Ishikawa (cell line): Measurements from ENCODE around the gene RAD51AP2.

Experiments used
- CREB1 ChIP-seq: IDR thresholded peaks from 2 replicates; pipeline ENCODE4 v1.6.1; 2012; ENCODE audit warnings: low read depth
- EGR1 ChIP-seq: IDR thresholded peaks from 2 replicates; pipeline ENCODE4 v1.6.1; 2012
- EP300 ChIP-seq: IDR thresholded peaks from 2 replicates; pipeline ENCODE4 v1.6.1; 2012; ENCODE audit warnings: borderline replicate concordance
- RAD21 ChIP-seq: IDR thresholded peaks from 2 replicates; pipeline ENCODE4 v1.6.1; 2012; ENCODE audit warnings: low read depth
- TAF1 ChIP-seq: IDR thresholded peaks from 2 replicates; pipeline ENCODE4 v1.6.1; 2012; ENCODE audit warnings: low read depth, mild to moderate bottlenecking
- TCF12 ChIP-seq: IDR thresholded peaks from 2 replicates; pipeline ENCODE4 v1.6.1; 2012; ENCODE audit warnings: low read depth
- TEAD4 ChIP-seq: IDR thresholded peaks from 2 replicates; pipeline ENCODE4 v1.6.1; 2012
- TF ChIP-seq, protein P1 (sequence below): IDR thresholded peaks from 2 replicates; pipeline ENCODE4 v1.6.1; 2012
- TF ChIP-seq, protein P2 (sequence below): IDR thresholded peaks from 2 replicates; pipeline ENCODE4 v1.6.1; 2012

DNA sequence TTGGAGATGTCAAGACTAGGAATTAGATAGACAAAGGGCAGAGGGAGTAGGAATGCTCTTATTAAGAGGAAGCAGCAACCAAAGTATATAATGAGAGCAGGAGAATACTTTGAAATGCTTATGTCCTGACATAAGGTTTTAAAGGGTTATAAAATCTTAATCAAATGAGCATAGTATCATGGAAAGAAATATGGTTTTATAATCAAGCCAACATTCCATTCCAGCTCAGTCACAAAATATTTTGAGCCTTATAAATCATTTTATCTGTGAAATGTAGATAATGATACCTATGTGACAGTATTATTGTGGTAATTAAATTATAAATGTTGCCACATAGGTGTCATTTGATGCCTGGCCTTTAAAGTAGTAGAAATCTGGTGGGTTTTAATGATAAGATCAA is 39.8 kb upstream of the RAD51AP2 start:
- TF ChIP-seq RAD21 (no peak), TCF12 (no peak), TEAD4 (no peak), TAF1 (no peak), CREB1 (no peak), EP300 (no peak), EGR1 (no peak)
- TF ChIP-seq, protein P1, sequence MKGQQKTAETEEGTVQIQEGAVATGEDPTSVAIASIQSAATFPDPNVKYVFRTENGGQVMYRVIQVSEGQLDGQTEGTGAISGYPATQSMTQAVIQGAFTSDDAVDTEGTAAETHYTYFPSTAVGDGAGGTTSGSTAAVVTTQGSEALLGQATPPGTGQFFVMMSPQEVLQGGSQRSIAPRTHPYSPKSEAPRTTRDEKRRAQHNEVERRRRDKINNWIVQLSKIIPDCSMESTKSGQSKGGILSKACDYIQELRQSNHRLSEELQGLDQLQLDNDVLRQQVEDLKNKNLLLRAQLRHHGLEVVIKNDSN = no peak
- TF ChIP-seq, protein P2, sequence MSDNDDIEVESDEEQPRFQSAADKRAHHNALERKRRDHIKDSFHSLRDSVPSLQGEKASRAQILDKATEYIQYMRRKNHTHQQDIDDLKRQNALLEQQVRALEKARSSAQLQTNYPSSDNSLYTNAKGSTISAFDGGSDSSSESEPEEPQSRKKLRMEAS = no peak
